ENCODE data around the gene LRBA. TPM values are rescaled to one million over a fixed set of nuclear protein-coding genes. Genes with fewer than 3 reads are reported as not detected.

LRBA gene
- polyA plus RNA-seq, 1 of the 3 experiments (the other 2 are of a cell fraction) = 11.4 TPM

- Histone ChIP-seq H3K9me2 (no peaks in the 10 kb centered on the region), H4K20me1 (ENCODE audit: insufficient read depth) (no peaks in the 10 kb centered on the region), H3F3A (replicated peaks; ENCODE audit: insufficient read depth) (no peaks in the 10 kb centered on the region), H3K36me3 (replicated peaks in 1 of 2; ENCODE audit: control insufficient read depth in 1 of 2, insufficient read depth in 2 of 2, low read length in 1 of 2) (no peaks in the 10 kb centered on the region), H3K4me2 (no peak overlapping the region), H3K9me3 (no peaks in the 10 kb centered on the region), H3K4me3 (ENCODE audit: low read depth in 2 of 2, low read length in 1 of 2) (no peak overlapping the region), H3K9ac (no peak overlapping the region), H3K4me1 (ENCODE audit: control insufficient read depth in 1 of 2, insufficient read depth in 2 of 2, low read depth in 1 of 2, low read length in 1 of 2) (no peaks in the 10 kb centered on the region), H3K27ac (ENCODE audit: low read depth in 2 of 2, low read length in 1 of 2) (no peak overlapping the region), H2AFZ (ENCODE audit: low read depth) (no peak overlapping the region), H3K27me3 (ENCODE audit: insufficient read depth) (no peaks in the 10 kb centered on the region), H3K79me2 (ENCODE audit: insufficient read depth) (no peaks in the 10 kb centered on the region)
- WGBS (ENCODE audit: low lambda C conversion rate) = 91% methylated on average over 2 of the region's 2 CpGs
- ChIA-PET CTCF (interaction anchor here (0.6 kb wide), 1 partner anchor 71 kb away, joined by 3 read pairs; no protein-coding TSS in a partner anchor), POLR2A (no interaction called here)
- TF ChIP-seq IRF3 (IDR thresholded peaks at IDR 0.05; ENCODE audit: low read depth, low read length) (no peak), CTCF (IDR thresholded peaks at IDR 0.05) (no peak), TEAD4 (IDR thresholded peaks at IDR 0.05; ENCODE audit: borderline replicate concordance, insufficient read depth) (no peak), TCF12 (IDR thresholded peaks at IDR 0.05) (no peak), USF1 (IDR thresholded peaks at IDR 0.05; ENCODE audit: borderline replicate concordance, low read depth) (no peak), MEF2A (IDR thresholded peaks at IDR 0.05; ENCODE audit: borderline replicate concordance, low read depth) (no peak), RFX5 (IDR thresholded peaks at IDR 0.05; ENCODE audit: low read length) (no peak), FOSL2 (IDR thresholded peaks at IDR 0.05; ENCODE audit: borderline replicate concordance, low read depth) (no peak), SIN3A (IDR thresholded peaks at IDR 0.05; ENCODE audit: borderline replicate concordance, low read depth, low read length) (no peak), SMC3 (IDR thresholded peaks at IDR 0.05; ENCODE audit: low read depth, low read length) (no peak)
- no peak for DNase-seq
Observed at GRCh38 chr4:150656891-150657290, 358.2 kb downstream of the LRBA start.

- POLR2A ChIA-PET = no interaction called here
- 94% methylated on average over 1 of the region's 1 CpG for WGBS (ENCODE audit: low lambda C conversion rate)
- peaks cover 0 to 12% of the 10 kb centered on the region in 2 experiments; a peak in 2 of 4 replicates for H3K4me1 ChIP-seq (ENCODE audit: control insufficient read depth in 1 of 2, insufficient read depth in 2 of 2, low read depth in 1 of 2, low read length in 1 of 2)
- no peaks in the 10 kb centered on the region for H4K20me1 ChIP-seq (ENCODE audit: insufficient read depth)
- DNase-seq = no peak
- H3K27ac ChIP-seq (ENCODE audit: low read depth in 2 of 2, low read length in 1 of 2) = no peak overlapping the region
- no peak overlapping the region for H3K9ac ChIP-seq
- TF ChIP-seq RCOR1 (IDR thresholded peaks at IDR 0.05; ENCODE audit: low read length) (no peak), GATA2 (CRISPR knock-in tag; IDR thresholded peaks at IDR 0.05) (no peak), MAX (IDR thresholded peaks at IDR 0.05; ENCODE audit: low read depth) (no peak), CHD2 (IDR thresholded peaks at IDR 0.05; ENCODE audit: low read length, partially characterized antibody) (no peak), CTCF (IDR thresholded peaks at IDR 0.05) (no peak)
- H3K4me3 ChIP-seq (ENCODE audit: low read depth in 2 of 2, low read length in 1 of 2) = no peak overlapping the region
- peaks cover 6% of the 10 kb centered on the region for H3F3A ChIP-seq (replicated peaks; ENCODE audit: insufficient read depth)
- no peaks in the 10 kb centered on the region for H3K9me2 ChIP-seq
- no peaks in the 10 kb centered on the region for H3K36me3 ChIP-seq (replicated peaks in 1 of 2; ENCODE audit: control insufficient read depth in 1 of 2, insufficient read depth in 2 of 2, low read length in 1 of 2)
- H3K79me2 ChIP-seq (ENCODE audit: insufficient read depth) = no peaks in the 10 kb centered on the region
- no peaks in the 10 kb centered on the region for H3K9me3 ChIP-seq
- no peak overlapping the region for H3K4me2 ChIP-seq
- H3K27me3 ChIP-seq (ENCODE audit: insufficient read depth) = no peaks in the 10 kb centered on the region
- no peak overlapping the region for H2AFZ ChIP-seq (ENCODE audit: low read depth)
- CTCF ChIA-PET = no interaction called here
Observed at GRCh38 chr4:150650751-150651150, 364.3 kb downstream of the LRBA start.

Data from SK-N-SH (cell line).